NOMO-1 treated with DMSO at 0.1 percent for 48 hours (cell line): ENCODE results near the gene NRN1L.

Experiments
- DNase-seq: peaks from one replicate; lab custom pipeline; 2025; ENCODE audit not compliant: unreplicated experiment; lab: John Stamatoyannopoulos, UW

Gene NRN1L

GRCh38 chr16:67934306-67935100 lies 49.8 kb downstream of the NRN1L start:
- no peak for DNase-seq

- DNase-seq, result no peak
Measured at GRCh38 chr16:67935101-67935401, 50.4 kb downstream of the NRN1L start.

GRCh38 chr16:67935402-67936123 lies 50.9 kb downstream of the NRN1L start:
- DNase-seq, result peak; percentile 96
